MM.1S (cell line): ENCODE data around the gene FOXL1.

ENCODE experiments used
- DNase-seq: peaks from one replicate; pipeline ENCODE4 v3.0.0-alpha.2; 2015
- H2AFZ ChIP-seq: fragments of 300-600 bp; sonication (generic); 2 replicates; pipeline ENCODE4 v1.6.0; 2016; ENCODE audit warnings: antibody characterized with exemption, low read length
- H3F3A ChIP-seq: fragments of 300-600 bp; sonication (generic); 2 replicates; pipeline ENCODE4 v1.6.1; 2016; ENCODE audit warnings: mild to moderate bottlenecking, antibody characterized with exemption, low read length, moderate library complexity, mixed read lengths; ENCODE audit not compliant: insufficient read depth
- H3K27ac ChIP-seq: fragments of 300-600 bp; sonication (generic); 2 replicates; pipeline ENCODE4 v1.5.1; 2016; ENCODE audit warnings: mild to moderate bottlenecking, low read length
- H3K27me3 ChIP-seq: fragments of 300-600 bp; sonication (generic); replicated peaks from 2 replicates; pipeline ENCODE4 v1.6.0; 2016; ENCODE audit warnings: low read length; ENCODE audit not compliant: insufficient read depth
- H3K36me3 ChIP-seq: fragments of 300-600 bp; sonication (generic); replicated peaks from 2 replicates; pipeline ENCODE4 v1.6.1; 2016; ENCODE audit warnings: mild to moderate bottlenecking, low read length, mixed read lengths; ENCODE audit not compliant: insufficient read depth
- H3K4me1 ChIP-seq: fragments of 300-600 bp; sonication (generic); 2 replicates; pipeline ENCODE4 v1.6.1; 2016; ENCODE audit warnings: low read length, mixed read lengths
- H3K4me2 ChIP-seq: fragments of 300-600 bp; sonication (generic); 2 replicates; pipeline ENCODE4 v1.6.0; 2016; ENCODE audit warnings: low read depth, low read length
- H3K4me3 ChIP-seq: fragments of 300-600 bp; sonication (generic); 2 replicates; pipeline ENCODE4 v1.5.1; 2016; ENCODE audit warnings: low read length, mixed read lengths
- H3K79me2 ChIP-seq: fragments of 300-600 bp; sonication (generic); 2 replicates; pipeline ENCODE4 v1.6.1; 2016; ENCODE audit warnings: mixed run types, low read length, mixed read lengths
- H3K9ac ChIP-seq: fragments of 300-600 bp; sonication (generic); 2 replicates; pipeline ENCODE4 v1.6.1; 2016; ENCODE audit warnings: low read length, mixed read lengths
- H3K9me2 ChIP-seq: fragments of 300-600 bp; sonication (generic); replicated peaks from 2 replicates; pipeline ENCODE4 v1.6.1; 2016; ENCODE audit warnings: mild to moderate bottlenecking, low read length, mixed read lengths; ENCODE audit not compliant: insufficient read depth
- H3K9me3 ChIP-seq: fragments of 300-600 bp; sonication (generic); replicated peaks from 2 replicates; pipeline ENCODE4 v1.6.1; 2016; ENCODE audit warnings: mild to moderate bottlenecking, low read length, mixed read lengths; ENCODE audit not compliant: insufficient read depth
- H4K20me1 ChIP-seq: fragments of 300-600 bp; sonication (generic); 2 replicates; pipeline ENCODE4 v1.6.1; 2016; ENCODE audit warnings: mild to moderate bottlenecking, low read length, moderate library complexity, mixed read lengths; ENCODE audit not compliant: insufficient read depth
- CTCF ChIP-seq: fragments of 300-600 bp; sonication (generic); IDR thresholded peaks from 2 replicates; pipeline ENCODE4 v1.5.1; 2016; ENCODE audit warnings: antibody characterized with exemption, low read length, mixed read lengths
- EZH2 ChIP-seq: fragments of 300-600 bp; sonication (generic); optimal IDR thresholded peaks from 2 replicates; pipeline ENCODE3; 2017; ENCODE audit warnings: low read depth, mild to moderate bottlenecking, antibody characterized with exemption, low read length, mixed read lengths
- EZH2phosphoT487 ChIP-seq: fragments of 300-600 bp; sonication (generic); IDR thresholded peaks from 2 replicates; pipeline ENCODE4 v1.6.1; 2018; ENCODE audit warnings: antibody characterized with exemption, low read length

Gene FOXL1

GRCh38 chr16:86622700-86623615 lies 44.6 kb downstream of the FOXL1 start:
- Histone ChIP-seq H3K4me2 (no peak overlapping the region), H3K27ac (no peak overlapping the region), H2AFZ (no peak overlapping the region), H3F3A (no peaks in the 10 kb centered on the region), H3K9ac (no peak overlapping the region), H3K4me1 (no peaks in the 10 kb centered on the region), H3K27me3 (peaks cover 26% of the 10 kb centered on the region), H3K9me3 (no peaks in the 10 kb centered on the region), H3K9me2 (no peaks in the 10 kb centered on the region), H4K20me1 (no peaks in the 10 kb centered on the region), H3K4me3 (no peak overlapping the region), H3K36me3 (no peaks in the 10 kb centered on the region), H3K79me2 (no peaks in the 10 kb centered on the region)
- no peak for TF ChIP-seq EZH2phosphoT487
- DNase-seq: no peak

- H2AFZ ChIP-seq: no peak overlapping the region
- H3K36me3 ChIP-seq: no peaks in the 10 kb centered on the region
- H3K9me2 ChIP-seq: no peaks in the 10 kb centered on the region
- no peak for TF ChIP-seq EZH2phosphoT487
- no peak for TF ChIP-seq CTCF
- no peak for TF ChIP-seq EZH2
- no peak overlapping the region for H3K27ac ChIP-seq
- H3K9ac ChIP-seq: no peak overlapping the region
- no peaks in the 10 kb centered on the region for H3F3A ChIP-seq
- no peaks in the 10 kb centered on the region for H3K79me2 ChIP-seq
- peaks cover 20% of the 10 kb centered on the region for H3K27me3 ChIP-seq
- H4K20me1 ChIP-seq: no peaks in the 10 kb centered on the region
- no peaks in the 10 kb centered on the region for H3K4me1 ChIP-seq
- no peak overlapping the region for H3K4me2 ChIP-seq
- no peaks in the 10 kb centered on the region for H3K9me3 ChIP-seq
- DNase-seq: no peak
- no peak overlapping the region for H3K4me3 ChIP-seq
Measured at GRCh38 chr16:86625029-86625428, 46.7 kb downstream of the FOXL1 start.

GRCh38 chr16:86625821-86626220 lies 47.5 kb downstream of the FOXL1 start:
- Histone ChIP-seq H3K79me2 (no peaks in the 10 kb centered on the region), H3K9me2 (no peaks in the 10 kb centered on the region), H3K4me1 (no peaks in the 10 kb centered on the region), H3K9ac (no peak overlapping the region), H3K36me3 (no peaks in the 10 kb centered on the region), H3K4me2 (no peak overlapping the region), H3K27ac (no peak overlapping the region), H4K20me1 (no peaks in the 10 kb centered on the region), H2AFZ (no peak overlapping the region), H3K27me3 (peaks cover 24% of the 10 kb centered on the region), H3K4me3 (no peak overlapping the region), H3K9me3 (no peaks in the 10 kb centered on the region), H3F3A (no peaks in the 10 kb centered on the region)
- TF ChIP-seq EZH2 (no peak), EZH2phosphoT487 (no peak), CTCF (no peak)
- no peak for DNase-seq

GRCh38 chr16:86626284-86626683 lies 47.9 kb downstream of the FOXL1 start:
- Histone ChIP-seq H3K36me3 (no peaks in the 10 kb centered on the region), H2AFZ (no peak overlapping the region), H3K4me1 (no peaks in the 10 kb centered on the region), H3K4me3 (no peak overlapping the region), H3K27ac (no peak overlapping the region), H4K20me1 (no peaks in the 10 kb centered on the region), H3K9me3 (no peaks in the 10 kb centered on the region), H3K79me2 (no peaks in the 10 kb centered on the region), H3K27me3 (peaks cover 28% of the 10 kb centered on the region), H3K9ac (no peak overlapping the region), H3K4me2 (no peak overlapping the region), H3K9me2 (no peaks in the 10 kb centered on the region), H3F3A (no peaks in the 10 kb centered on the region)
- no peak for DNase-seq
- no peak for TF ChIP-seq EZH2
- TF ChIP-seq CTCF: no peak
- TF ChIP-seq EZH2phosphoT487: no peak
